Right lung (tissue), 5 donors: ENCODE data around the gene SYTL1. TPM values are rescaled to one million over a fixed set of nuclear protein-coding genes. Genes with fewer than 3 reads are reported as not detected.
A peak's percentile ranks its signal among the peaks of the same experiment; 100 is the strongest.
"Not testable (repeated sequence)": the region's sequence is repeated elsewhere in the genome, so short reads cannot be mapped to it uniquely, and the experiment has no call there.

ENCODE experiments used
- DNase-seq, 2 donors: peaks; one replicate each; pipeline ENCODE4 v3.0.0-alpha.2; 2013
- polyA plus RNA-seq, 5 donors: library from polyadenylated mRNA; unstranded; fragments of 120-200 nt; gene quantifications; one replicate each; pipeline versions ENCODE4 v1.2.1 to v1.2.3, GENCODE V29; 2013; ENCODE audit warnings: inconsistent platforms in 1 of 5, low replicate concordance in 1 of 5; ENCODE audit not compliant: insufficient read length in 5 of 5, insufficient read depth in 1 of 5

SYTL1 gene
- polyA plus RNA-seq, 5 donors, result 5.4 to 11.4 (median 9.5) TPM

DNA sequence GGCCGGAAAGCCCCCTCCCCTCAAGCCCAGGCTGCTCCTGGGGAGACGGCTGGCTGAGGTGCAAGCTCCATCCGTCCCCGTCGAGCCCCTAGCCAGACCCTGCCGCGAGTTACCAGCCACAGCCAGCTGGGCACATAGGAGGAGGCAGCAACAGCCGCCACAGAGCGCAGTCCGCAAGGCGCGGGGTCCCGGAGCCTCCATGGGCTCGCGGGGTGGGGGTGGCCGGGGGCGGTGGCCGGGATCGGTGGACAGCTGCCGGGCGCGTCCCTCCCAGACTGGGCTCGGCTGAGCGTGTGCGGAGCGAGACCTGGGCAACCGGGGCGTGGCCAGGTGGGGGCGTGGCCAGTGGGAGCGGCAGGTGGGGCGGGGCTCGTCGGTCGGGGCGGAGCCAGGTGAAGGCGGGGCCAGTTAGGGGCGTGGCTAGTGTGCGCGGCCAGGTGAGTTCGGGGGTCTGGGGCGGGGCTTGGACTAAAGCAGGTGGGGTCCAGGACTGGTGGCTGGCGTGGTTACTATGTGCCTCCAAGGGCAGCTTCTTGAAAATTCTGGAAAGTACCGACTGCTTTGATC lies 41.3 kb downstream of the SYTL1 start, which contains the start of gene CD164L2:
Gene CD164L2, minus strand, starts transcription at position 295 of the 567 bp plus-strand sequence. Its CDS starts 94 bp downstream, at position 201.
- no peak for DNase-seq

DNA sequence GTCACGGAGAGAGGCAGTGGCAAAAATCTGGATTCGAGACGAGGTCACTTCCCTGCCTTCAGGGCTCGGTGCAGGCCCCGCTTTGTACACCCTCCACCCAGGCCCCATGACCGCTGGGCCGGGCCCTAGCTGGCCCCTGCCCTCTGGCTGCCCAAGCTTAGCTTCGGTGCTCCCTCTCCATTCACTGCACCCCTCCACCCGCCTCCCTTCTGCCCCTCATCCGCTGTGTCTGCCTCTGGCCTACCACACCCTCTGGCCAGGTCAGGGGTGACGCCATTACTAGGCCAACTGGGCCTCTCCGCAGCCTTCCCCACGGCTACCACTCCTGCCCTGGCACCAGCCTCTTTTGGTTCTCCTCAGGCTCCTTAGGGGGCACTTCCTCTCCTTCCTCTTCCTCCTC lies 41.8 kb downstream of the SYTL1 start:
- no peak for DNase-seq

DNA sequence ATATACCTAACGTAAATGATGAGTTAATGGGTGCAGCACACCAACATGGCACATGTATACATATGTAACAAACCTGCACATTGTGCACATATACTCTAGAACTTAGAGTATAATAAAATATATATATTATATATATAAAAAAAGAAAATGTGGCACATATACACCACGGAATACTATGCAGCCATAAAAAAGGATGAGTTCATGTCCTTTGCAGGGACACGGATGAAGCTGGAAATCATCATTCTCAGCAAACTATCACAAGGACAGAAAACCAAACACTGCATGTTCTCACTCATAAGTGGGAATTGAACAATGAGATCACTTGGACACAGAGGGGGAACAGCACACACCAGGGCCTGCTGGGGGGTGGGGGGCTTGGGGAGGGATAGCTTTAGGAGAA lies 43.0 kb downstream of the SYTL1 start:
- not testable (repeated sequence) for DNase-seq

DNA sequence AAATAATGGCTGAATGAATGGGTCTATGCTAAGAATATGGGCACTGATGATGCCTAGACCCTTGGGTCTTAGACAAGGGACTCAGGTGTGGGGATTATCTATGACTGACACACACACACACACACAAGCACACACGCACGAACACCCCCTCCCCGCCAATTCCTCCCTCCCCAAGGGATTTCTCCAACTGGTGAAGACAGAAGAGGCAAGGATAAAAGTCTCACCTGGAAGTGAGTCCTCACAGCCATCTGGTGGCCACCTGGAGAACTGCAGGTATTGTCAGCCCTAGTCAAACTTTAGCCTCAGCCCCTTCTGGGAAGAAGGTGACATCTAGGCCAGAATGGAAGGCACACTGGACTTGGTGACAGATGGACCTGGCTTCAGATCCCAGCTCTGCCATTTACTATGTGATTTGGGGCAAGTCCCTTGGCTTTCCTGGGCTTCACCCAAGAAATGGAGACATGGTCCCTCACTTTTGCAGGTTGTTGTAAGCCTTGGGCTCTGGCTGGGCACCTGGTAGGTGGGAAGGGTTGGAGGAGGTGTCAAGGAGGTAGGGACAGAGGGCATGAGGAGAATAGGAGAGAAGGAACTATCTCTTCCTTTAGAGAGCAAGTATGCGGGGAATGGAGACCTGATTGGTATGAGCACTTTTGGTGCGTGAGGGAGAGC lies 46.6 kb downstream of the SYTL1 start:
- no peak for DNase-seq

DNA sequence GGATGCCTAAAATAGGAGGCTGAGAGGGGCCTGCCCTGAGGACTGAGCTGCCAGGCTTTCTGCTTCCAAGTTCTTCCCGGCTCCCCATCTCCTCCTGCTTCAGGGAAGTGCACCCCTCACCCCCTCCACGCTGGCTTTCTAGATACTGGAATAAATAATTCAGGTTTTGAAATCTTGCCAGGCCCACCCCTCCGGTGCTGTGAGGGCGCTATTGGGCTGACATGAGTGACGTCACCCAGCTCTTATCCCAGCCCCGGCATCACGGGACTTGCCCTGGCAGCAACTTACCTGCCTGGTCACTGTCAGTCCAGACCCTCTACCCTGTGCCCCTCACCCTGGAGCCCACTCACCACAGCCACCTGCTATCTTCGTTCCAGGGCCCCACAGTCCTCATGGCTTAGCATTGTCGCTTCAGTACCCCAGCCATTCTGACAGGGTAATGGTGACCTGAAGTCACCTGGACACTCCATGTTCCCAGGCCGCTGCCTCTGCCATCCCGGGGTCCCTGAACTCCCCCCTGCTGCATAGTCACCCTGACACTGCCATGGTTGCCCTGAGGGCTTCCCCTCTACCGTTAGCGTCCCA lies 49.8 kb downstream of the SYTL1 start:
- peak in 1 of 2 donors; percentile 46 for DNase-seq

DNA sequence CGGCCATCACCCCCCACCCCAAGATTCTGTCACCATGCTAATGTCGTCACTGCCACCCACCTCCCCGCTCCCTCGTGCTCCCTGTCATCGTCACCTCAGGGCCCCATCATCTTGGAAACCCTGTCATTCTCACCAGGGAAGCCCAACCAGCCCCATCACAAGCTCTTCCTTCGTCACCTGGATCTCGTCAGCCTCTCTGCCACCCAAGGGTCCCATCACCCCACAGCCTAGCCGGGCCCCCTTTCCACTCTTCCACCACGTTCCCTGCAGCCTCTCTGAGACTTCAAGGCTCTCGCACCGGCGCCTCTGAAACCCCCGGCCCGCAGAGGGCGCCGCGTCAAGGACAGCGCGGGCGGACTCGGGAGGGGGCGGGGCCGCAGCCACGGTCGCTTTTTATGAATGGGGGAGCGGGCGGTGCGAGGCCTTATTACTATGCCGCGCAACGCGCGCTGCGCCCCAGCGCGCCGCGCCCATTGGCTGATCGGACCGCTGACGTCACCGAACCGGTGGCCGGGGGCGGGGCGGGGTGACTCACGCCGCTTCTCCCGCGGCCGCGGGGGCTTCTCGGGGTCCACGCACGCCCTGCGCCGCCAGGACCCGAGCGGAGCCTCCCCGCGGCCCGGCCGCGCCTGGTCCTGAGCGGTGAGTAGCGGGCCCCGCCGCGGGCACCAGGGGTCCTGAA lies 50.4 kb downstream of the SYTL1 start, which contains the start of gene GPR3:
Gene GPR3, plus strand, starts transcription at position 527 of the 682 bp plus-strand sequence. CDS start 1,177 bp downstream, outside the sequence.
- DNase-seq, result peak; percentile 78 to 81

DNA sequence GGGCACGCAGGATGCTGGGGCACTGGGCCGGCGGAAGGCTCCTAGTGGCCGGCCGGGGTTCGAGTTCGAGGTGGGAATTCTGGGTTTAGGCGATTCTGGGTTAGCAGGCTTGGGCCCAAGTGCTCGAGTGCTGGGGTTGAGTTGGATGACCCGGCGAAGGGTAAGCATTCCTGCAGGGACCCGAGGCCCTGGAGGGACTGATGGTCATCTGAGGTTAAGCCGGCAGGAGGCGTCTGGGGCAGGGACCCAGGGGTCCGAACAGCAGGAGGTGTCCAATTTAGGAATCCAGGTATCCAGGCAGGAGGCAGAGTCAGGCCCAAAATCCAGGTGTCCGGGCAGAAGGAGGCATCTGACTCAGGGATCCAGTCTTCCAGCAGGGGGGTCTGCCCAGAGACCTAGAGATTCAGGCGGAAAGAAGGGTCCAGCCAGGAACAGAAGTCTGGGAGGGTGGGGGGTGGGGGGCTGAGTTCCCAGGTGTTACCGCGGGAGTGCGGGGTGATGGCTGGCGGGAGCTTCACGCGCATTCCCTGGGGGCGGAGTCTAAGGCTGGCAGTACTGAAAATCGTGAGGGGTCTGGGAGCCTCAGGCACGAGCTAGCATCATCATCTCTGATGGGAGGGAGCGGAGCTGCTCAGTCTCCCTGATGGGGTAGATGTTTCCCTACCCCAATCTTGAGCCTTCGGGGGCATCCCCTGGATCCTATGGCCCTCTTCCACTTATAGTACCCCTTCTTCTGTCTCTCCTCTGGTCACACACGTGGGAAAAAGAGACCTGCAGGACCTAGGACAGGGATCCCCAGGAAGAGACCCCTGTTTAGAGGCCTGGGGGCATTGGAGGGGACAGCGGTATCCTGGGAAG lies 51.2 kb downstream of the SYTL1 start:
- DNase-seq, result no peak

DNA sequence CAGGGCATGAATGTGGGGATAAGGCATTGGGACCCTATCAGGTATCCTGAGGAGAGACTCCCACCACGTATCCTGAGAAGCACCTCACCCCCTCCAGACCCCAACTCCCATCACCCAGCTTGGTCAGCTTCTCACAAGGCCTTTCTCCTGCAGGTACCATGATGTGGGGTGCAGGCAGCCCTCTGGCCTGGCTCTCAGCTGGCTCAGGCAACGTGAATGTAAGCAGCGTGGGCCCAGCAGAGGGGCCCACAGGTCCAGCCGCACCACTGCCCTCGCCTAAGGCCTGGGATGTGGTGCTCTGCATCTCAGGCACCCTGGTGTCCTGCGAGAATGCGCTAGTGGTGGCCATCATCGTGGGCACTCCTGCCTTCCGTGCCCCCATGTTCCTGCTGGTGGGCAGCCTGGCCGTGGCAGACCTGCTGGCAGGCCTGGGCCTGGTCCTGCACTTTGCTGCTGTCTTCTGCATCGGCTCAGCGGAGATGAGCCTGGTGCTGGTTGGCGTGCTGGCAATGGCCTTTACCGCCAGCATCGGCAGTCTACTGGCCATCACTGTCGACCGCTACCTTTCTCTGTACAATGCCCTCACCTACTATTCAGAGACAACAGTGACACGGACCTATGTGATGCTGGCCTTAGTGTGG lies 51.9 kb downstream of the SYTL1 start:
- no peak for DNase-seq

DNA sequence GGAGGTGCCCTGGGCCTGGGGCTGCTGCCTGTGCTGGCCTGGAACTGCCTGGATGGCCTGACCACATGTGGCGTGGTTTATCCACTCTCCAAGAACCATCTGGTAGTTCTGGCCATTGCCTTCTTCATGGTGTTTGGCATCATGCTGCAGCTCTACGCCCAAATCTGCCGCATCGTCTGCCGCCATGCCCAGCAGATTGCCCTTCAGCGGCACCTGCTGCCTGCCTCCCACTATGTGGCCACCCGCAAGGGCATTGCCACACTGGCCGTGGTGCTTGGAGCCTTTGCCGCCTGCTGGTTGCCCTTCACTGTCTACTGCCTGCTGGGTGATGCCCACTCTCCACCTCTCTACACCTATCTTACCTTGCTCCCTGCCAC lies 52.4 kb downstream of the SYTL1 start:
- no peak for DNase-seq

DNA sequence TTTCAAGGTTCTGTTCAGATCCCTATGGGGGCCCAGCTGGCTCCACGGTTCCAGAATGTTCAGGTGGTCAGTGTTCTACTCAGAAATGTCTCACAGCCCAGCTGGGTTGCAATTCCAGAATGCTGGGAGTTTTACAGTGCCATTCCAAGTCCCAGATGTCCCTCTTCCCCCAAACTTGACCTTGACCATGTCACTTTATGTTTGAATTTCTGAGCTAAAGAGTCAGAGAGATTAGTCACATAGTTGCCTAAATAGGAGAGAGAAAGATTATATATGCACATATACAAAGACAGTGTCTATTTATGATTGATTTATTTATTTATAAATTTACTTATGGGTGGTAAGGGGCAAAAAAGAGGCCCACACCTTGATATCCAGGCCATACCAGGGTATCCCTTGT lies 53.1 kb downstream of the SYTL1 start:
- DNase-seq, result no peak

DNA sequence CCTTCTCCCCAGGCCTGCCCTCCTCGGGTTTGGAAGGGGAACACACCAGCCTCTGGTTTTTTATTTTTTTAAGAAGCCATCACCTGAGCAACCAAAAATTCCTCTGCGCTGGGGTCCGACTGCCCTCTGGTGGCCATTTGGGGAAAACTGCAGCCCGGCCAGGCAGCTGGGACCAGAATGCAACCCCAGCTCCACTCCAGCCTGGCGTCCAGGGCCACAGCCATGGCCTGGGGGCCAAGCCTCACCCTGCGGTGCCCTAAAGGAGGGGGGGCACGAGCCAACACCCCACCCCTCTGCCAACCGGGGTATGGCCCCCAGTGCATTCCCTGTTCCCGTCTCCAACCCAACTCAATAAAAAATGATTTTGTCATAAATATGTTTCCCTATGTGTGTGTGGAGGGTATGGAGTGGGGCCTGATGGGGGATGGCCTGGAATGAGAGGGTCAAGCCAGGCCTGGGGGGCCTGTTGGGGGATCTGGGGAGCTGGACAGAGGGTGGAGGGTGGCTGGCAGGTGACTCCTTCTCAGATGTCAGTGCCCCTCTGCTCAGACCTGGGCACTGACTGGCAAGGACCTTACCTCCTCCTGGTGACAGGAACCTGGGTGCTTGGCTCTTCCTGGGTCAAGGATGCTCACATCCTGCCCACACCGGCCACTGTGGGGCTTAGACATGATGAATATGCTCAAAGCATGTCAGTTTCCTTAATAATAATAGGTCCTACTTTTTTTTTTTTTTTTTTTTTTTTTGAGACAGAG lies 53.8 kb downstream of the SYTL1 start:
- peak; percentile 48 to 56 for DNase-seq

DNA sequence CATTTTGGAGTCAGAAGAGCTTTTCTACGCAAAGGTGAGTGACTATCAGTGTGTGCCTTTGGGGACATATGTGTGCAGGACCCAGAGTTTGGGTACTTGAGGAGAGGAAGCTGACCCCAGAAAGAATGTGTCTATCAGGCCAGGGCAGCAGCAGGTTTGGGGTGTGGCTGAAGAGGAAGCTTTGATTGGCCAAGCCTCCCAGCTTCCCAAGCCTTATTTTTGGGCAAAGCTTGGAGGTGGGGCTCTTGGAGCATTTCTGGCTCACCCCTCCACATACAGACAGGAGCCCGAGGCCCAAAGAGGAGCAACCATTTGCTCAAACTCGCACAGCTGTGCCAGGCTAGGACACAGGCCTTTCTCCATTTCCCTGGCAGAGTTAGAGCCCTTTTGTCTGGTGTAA lies 55.3 kb downstream of the SYTL1 start:
- no peak for DNase-seq

DNA sequence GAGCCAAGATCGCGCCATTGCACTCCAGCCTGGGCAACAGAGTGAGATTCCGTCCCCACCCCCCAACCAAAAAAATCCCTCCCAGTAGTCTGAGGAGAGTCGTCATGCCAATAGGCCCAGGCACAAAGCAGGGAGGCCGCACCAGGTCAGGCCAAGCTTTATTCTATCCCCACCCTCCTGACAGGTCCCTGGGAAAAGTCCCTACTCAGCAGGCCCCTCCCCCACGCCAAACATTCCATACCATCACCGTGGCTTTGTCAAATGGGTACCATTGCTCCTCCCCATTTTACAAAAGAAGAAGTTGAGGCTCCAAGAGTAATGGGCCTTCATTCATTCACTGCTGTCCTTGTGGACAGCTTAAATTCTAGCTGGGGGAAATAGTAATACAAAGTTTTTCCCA lies 55.9 kb downstream of the SYTL1 start:
- DNase-seq, result no peak

DNA sequence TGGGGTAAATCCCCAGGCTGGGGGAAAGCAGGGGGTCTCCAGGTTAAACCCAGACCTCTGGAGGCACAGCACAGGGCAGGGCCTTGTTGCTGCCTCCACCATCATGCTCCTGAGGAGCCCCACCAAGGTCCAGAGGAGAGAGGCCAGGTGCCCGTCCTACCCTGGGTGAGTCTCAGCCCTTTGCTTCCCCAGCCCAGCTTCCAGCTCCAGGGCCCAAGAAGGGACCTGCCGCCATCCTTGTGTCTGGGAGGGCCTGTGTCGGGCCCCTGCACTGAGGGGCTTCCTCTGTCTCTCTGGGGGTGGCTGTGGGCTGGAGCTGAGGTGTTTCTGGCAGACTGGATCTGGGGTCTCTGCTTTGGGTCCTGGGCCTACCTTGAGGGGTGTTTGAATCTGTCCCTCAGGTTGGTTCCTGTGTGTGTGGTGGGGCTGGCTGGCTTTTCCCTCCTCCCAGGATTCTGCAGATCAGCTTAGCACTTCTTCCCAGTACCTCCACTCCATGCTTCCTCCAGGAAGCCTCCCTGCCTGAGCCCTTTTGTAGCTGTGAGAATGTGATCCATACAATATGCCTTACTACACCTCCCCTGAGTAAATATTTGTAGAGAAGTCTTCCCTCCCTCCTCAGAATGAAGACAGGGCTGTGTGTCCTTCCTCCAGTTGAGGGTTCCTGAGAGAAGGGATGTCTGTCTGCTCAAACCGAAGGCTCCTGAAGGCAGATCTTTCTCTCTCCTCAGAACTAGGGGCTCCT lies 56.8 kb downstream of the SYTL1 start:
- no peak for DNase-seq

DNA sequence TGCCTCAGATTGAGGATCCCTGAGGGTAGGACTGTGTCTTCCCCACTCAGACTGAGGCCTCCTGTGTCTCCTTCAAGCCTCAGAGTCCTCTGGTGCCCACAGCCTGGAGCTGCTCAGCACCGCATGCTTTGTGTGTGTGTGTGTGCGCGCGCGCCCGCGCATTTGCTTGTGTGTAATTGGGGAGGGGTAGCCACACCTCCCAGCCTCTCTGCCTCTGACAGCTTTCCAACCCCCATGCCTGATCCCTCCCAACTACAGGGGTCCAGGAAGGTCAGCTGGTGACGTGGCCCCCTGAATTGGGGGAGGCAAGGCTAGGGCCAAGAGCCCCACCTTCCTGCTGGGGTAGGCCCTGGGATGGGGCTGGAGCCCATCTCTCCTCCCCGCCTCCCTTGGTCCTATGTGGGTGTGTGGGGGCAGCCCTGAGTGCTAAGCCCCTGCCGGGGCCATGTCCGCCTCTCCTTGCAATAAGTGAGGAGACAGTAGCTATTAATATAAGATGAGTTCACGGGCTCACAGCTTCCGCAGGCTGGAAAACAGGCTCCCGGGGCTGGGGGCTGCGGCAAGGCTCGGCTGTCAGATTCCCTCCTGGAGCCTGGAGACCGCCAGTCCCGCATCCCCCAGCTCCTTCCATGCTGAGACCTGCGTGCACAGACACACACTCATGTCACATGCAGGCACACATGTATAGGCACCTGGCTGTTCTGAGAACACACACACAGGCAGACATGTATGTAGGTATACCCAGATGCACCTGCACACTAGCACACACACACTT lies 57.6 kb downstream of the SYTL1 start:
- no peak for DNase-seq

DNA sequence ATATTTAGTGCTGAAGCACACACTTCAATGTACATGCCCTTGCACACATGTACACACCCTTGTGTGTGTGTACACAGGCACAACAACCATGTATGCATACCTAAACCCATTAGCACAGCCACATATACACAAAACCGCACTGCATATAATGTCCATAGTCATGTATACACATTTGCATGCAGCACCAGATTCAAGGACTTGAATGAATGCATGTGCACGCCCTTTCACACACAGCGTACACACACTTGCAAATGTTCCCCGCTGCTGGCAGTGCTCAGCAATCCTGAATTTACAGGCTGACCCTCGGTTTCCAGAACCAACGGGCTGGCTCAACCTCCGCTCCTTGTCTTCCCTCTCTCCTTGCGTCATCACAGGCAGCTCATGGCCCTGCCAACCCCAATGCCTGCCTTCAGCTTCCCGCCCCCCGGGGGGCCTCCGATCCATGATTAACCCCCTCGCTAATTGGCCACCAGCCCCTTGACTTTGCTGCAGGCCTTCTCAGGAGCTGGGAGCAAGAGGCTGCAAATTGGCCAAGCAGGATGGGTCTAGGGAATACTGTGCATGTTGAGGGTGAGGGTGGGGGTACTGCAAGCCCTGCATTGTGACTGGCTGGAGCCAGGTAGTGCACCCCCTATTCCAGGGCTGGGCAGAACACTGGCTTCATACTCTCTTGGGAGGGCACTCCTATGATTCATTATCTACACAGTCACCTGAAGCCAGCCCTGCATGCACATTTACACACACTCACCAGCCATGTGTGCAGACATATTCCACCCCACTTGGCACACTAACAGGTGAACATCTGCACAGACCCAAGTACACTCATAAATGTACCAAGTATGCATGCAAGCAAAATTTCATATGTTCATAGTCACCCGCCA lies 58.5 kb downstream of the SYTL1 start:
- no peak for DNase-seq

DNA sequence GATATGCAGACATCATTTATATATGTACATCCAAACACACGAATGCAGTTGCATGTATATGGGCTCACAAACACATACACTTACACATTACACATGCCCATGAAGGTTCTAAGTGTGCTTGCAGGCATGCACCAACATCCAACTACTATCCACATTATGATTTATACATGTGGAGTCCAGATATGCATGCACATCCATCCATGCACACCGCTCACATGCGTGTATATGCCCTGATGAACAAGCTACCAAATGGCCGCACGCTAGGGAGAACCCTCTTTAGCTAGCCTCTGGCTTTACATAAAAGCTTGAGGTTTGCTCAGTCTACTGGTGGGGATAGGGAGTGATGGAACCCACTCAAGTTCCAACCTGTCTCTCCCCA lies 59.1 kb downstream of the SYTL1 start:
- DNase-seq, result no peak

DNA sequence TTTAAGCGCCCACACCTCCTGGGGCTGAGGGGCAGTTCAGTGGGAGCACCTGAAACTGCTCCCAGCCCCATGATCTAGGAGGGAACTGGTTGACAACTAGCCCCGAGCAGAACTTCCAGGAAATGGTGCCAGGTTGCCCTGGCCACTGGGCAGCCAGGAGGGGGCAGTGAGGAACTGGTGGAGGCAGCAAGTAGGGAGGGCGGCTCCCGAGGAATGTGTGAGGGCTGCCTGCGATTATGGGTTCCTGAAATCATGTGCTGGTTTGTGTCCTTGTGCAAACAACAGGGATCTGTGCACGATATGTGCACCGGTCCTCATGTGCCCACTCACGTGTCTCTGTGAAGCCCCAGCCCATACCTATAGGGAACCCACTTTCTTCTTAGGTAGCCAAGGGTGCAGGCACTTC lies 60.5 kb downstream of the SYTL1 start:
- peak; percentile 46 to 49 for DNase-seq
